ENCODE results near the gene PKP3.

DNA sequence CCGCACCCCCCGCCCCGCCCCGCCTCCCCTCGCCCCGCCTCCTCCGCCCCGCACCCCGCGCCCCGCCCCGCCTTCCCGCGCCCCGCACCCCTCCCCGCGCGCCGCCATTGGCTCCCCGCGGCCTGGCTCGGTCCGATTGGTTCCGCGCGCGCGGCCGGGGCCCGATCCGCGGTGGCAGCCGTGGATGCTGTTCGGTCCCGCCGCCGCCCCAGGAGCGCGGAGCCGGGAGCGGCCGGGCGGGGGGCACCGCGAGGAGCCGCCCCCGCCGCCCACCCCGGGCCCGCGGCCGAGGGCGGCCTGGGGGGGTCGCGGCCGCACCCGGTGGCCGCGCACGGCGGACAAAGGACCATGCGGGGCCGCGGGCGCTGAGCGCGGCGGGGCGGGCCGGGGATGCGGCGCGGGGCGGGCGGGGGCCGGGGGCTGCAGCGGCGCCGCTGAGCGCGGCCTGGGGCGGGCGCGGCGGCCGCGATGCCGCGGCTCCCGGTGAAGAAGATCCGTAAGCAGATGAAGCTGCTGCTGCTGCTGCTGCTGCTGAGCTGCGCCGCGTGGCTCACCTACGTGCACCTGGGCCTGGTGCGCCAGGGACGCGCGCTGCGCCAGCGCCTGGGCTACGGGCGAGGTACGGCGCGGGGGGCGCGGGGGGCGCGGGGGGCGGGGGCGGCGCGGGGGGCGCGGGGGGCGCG, 24.5 kb upstream of the PKP3 start, which contains the start of gene B4GALNT4:
- no peak for TF ChIP-seq POLR2A (IDR thresholded peaks at IDR 0.05)
- TF ChIP-seq, protein P1, sequence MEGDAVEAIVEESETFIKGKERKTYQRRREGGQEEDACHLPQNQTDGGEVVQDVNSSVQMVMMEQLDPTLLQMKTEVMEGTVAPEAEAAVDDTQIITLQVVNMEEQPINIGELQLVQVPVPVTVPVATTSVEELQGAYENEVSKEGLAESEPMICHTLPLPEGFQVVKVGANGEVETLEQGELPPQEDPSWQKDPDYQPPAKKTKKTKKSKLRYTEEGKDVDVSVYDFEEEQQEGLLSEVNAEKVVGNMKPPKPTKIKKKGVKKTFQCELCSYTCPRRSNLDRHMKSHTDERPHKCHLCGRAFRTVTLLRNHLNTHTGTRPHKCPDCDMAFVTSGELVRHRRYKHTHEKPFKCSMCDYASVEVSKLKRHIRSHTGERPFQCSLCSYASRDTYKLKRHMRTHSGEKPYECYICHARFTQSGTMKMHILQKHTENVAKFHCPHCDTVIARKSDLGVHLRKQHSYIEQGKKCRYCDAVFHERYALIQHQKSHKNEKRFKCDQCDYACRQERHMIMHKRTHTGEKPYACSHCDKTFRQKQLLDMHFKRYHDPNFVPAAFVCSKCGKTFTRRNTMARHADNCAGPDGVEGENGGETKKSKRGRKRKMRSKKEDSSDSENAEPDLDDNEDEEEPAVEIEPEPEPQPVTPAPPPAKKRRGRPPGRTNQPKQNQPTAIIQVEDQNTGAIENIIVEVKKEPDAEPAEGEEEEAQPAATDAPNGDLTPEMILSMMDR (IDR thresholded peaks at IDR 0.05) = no peak

All from lower leg skin (tissue), 3 donors.